ENCODE results near the gene SCN4A. TPM values are rescaled to one million over a fixed set of nuclear protein-coding genes. Genes with fewer than 3 reads are reported as not detected.

The SCN4A gene
- total RNA-seq, 2 experiments from 2014 or later, result 0.02 TPM; not detected in 1

DNA sequence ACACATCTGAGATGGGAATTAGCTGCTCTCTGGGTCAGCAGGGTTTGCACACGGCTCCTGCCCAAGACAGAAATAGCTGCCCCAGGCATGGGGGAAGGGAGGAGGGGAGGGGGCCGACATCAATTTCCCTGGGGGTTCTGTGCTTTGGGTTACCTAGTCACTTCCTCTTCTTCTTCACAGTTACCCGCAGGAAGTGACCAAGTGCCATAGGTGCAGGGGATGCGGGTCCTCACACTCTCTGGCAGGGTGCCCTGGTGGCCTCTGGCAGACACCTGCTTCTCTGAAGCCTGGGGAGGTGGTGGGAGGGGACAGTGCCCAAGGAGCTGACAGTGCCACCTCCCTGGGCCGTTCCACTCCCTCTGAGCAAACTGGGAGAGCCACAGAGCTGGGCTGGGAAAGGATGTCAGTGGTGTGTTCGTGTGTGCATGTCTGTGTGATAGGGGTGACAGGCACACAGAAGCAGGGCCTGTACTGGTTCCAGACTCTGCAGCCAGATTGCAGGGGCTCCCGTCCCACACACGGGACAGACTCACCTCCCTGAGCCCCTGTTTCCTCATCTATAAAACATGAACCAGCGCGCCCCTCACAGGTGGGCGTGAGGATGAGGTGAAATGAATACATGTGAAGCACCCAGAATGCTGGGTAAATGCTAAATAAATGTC, 18.2 kb downstream of the SCN4A start:
- peak; percentile 61 for DNase-seq
- H3K4me1 Mint-ChIP-seq, result peaks cover 20% of the 10 kb centered on the region
- H3K9me3 Mint-ChIP-seq (ENCODE audit: low read depth), result no peaks in the 10 kb centered on the region
- no peak overlapping the region for H3K4me3 Mint-ChIP-seq
- peak; percentile 64 for ATAC-seq
- CTCF ChIA-PET, result interaction anchor here (0.7 to 5.5 kb wide), 10 partner anchors 9 to 179 kb away, joined by 3 to 23 read pairs (median 4); partner anchors contain the start of gene GH1
- no peaks in the 10 kb centered on the region for H3K27me3 Mint-ChIP-seq
- no peaks in the 10 kb centered on the region for H3K36me3 Mint-ChIP-seq
- H3K27ac Mint-ChIP-seq, result peak overlapping the region; percentile 63

GRCh38 chr17:63950940-63951907, 21.5 kb downstream of the SCN4A start:
- ATAC-seq, result no peak
- DNase-seq, result peak; percentile 65
- no peak overlapping the region for H3K27ac Mint-ChIP-seq
- no peaks in the 10 kb centered on the region for H3K36me3 Mint-ChIP-seq
- no peak overlapping the region for H3K4me3 Mint-ChIP-seq
- CTCF ChIA-PET, result interaction anchor here (1.0 to 5.5 kb wide), 17 partner anchors 11 to 102 kb away, joined by 3 to 45 read pairs (median 6); partner anchors contain the start of genes CD79B, CSHL1 and GH1
- peaks cover 4% of the 10 kb centered on the region for H3K27me3 Mint-ChIP-seq
- H3K4me1 Mint-ChIP-seq, result peaks cover 31% of the 10 kb centered on the region
- no peaks in the 10 kb centered on the region for H3K9me3 Mint-ChIP-seq (ENCODE audit: low read depth)

GRCh38 chr17:63949576-63950250, 23.0 kb downstream of the SCN4A start:
- DNase-seq (no peak), ATAC-seq (no peak)
- H3K4me3 Mint-ChIP-seq, result no peak overlapping the region
- peaks cover 10% of the 10 kb centered on the region for H3K27me3 Mint-ChIP-seq
- H3K27ac Mint-ChIP-seq, result no peak overlapping the region
- H3K4me1 Mint-ChIP-seq, result peaks cover 35% of the 10 kb centered on the region
- CTCF ChIA-PET, result interaction anchor here (1.0 to 5.4 kb wide), 13 partner anchors 10 to 101 kb away, joined by 3 to 45 read pairs (median 6); partner anchors contain the start of genes CD79B, CSHL1 and GH1
- H3K9me3 Mint-ChIP-seq (ENCODE audit: low read depth), result no peaks in the 10 kb centered on the region
- H3K36me3 Mint-ChIP-seq, result no peaks in the 10 kb centered on the region

- Mint-ChIP-seq H3K27me3 (peaks cover 16% of the 10 kb centered on the region), H3K4me3 (no peak overlapping the region), H3K36me3 (no peaks in the 10 kb centered on the region), H3K9me3 (ENCODE audit: low read depth) (no peaks in the 10 kb centered on the region), H3K27ac (no peak overlapping the region), H3K4me1 (peaks cover 23% of the 10 kb centered on the region)
- CTCF ChIA-PET, result interaction anchor here (1.0 to 5.4 kb wide), 3 partner anchors 13 to 77 kb away, joined by 3 to 45 read pairs (median 16); partner anchors contain the start of gene GH1
- DNase-seq, result no peak
- no peak for ATAC-seq
Observed at GRCh38 chr17:63948521-63948920, 24.2 kb downstream of the SCN4A start.

DNA sequence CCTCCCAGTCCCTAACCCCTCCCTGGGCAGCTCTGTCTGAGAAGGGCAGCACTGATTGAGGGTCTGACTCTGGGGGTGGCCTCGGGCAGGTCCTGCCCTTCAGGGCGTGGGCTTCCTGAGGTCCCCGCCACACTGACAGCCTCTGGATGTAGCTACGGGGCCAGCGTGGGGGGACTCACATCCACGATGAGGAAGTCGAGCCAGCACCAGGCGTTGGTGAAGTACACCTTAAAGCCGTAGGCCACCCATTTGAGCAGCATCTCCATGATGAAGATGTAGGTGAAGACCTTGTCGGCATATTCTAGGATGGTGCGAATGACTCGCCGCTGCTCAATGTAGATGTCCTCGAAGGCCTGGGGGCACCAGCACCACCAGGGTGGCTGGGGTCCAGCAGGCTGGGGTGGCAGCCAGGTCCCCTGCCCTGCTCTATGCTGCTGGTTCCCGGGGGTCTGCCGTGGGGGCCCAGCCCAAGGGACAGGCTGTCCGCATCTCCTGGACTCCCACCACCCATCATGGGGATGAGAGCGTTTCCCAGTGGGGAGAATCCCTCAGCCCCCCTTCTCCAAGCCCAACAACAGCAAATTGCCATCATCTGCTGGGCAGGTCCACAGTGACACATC, 24.9 kb downstream of the SCN4A start:
- no peak for ATAC-seq
- no peak overlapping the region for H3K27ac Mint-ChIP-seq

GRCh38 chr17:63946440-63947363, 26.0 kb downstream of the SCN4A start:
- ATAC-seq, result peak; percentile 85
- Mint-ChIP-seq H3K4me3 (peak overlapping the region; percentile 39), H3K27me3 (peaks cover 21% of the 10 kb centered on the region), H3K36me3 (no peaks in the 10 kb centered on the region), H3K9me3 (ENCODE audit: low read depth) (no peaks in the 10 kb centered on the region), H3K4me1 (peaks cover 19% of the 10 kb centered on the region), H3K27ac (peak overlapping the region; percentile 62)
- CTCF ChIA-PET, result interaction anchor here (0.7 to 3.1 kb wide), 39 partner anchors 8 to 451 kb away, joined by 3 to 77 read pairs (median 7); partner anchors contain the start of genes CD79B, CSHL1, ERN1 and GH1
- DNase-seq, result peak; percentile 79

More for the DNA sequence above, 24.9 kb downstream of the SCN4A start:
- Mint-ChIP-seq H3K9me3 (ENCODE audit: low read depth) (no peaks in the 10 kb centered on the region), H3K4me1 (peaks cover 23% of the 10 kb centered on the region), H3K4me3 (no peak overlapping the region), H3K27me3 (peaks cover 18% of the 10 kb centered on the region), H3K36me3 (no peaks in the 10 kb centered on the region)
- no peak for DNase-seq
- CTCF ChIA-PET, result interaction anchor here (1.7 to 3.1 kb wide), 9 partner anchors 17 to 186 kb away, joined by 6 to 77 read pairs (median 22); partner anchors contain the start of genes CSHL1, GH1 and ICAM2

- peaks cover 24% of the 10 kb centered on the region for H3K27me3 Mint-ChIP-seq
- H3K4me1 Mint-ChIP-seq, result peaks cover 19% of the 10 kb centered on the region
- H3K4me3 Mint-ChIP-seq, result no peak overlapping the region
- DNase-seq (no peak), ATAC-seq (peak; percentile 24)
- H3K9me3 Mint-ChIP-seq (ENCODE audit: low read depth), result no peaks in the 10 kb centered on the region
- CTCF ChIA-PET, result interaction anchor here (0.7 to 3.1 kb wide), 39 partner anchors 9 to 452 kb away, joined by 3 to 77 read pairs (median 7); partner anchors contain the start of genes CD79B, CSHL1, ERN1 and GH1
- no peaks in the 10 kb centered on the region for H3K36me3 Mint-ChIP-seq
- H3K27ac Mint-ChIP-seq, result peak overlapping the region; percentile 62
Observed at GRCh38 chr17:63945784-63946439, 26.8 kb downstream of the SCN4A start.

DNA sequence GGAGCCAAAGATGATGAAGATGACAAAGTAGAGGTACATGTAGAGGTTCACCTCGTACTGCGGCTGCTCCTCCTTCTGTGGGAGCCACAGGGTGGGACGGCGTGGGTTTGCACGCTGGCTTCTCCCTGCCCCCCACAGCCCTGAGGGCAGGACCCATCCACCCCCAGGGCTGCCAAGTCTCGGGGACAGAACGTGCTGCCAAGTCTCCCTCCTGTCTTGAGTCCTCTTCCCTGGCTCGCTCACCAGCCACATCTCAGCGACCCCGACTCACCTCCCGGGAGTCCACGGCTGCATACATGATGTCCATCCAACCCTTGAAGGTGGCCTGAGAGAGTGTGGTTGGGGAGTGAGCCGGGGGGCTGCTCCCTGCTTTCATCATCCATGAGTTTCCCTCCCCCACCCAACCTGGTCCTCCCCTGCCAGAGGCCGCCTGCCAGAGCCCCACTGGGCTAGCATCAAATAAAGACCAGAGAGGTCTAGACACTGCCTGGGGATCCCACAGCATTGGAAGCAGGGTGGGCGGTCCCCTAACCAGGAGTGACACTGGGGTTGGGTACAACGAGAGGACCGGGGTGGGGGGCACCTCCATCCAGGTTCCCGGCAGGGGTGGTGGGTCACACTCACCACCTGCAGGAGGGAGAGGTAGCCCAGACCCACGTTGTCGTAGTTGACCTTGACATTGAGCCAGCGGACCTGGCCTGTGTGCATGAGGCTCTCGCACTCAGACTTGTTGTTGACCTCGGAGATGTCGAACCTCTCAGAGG, 27.8 kb downstream of the SCN4A start:
- Mint-ChIP-seq H3K27ac (no peak overlapping the region), H3K4me3 (no peak overlapping the region)

DNA sequence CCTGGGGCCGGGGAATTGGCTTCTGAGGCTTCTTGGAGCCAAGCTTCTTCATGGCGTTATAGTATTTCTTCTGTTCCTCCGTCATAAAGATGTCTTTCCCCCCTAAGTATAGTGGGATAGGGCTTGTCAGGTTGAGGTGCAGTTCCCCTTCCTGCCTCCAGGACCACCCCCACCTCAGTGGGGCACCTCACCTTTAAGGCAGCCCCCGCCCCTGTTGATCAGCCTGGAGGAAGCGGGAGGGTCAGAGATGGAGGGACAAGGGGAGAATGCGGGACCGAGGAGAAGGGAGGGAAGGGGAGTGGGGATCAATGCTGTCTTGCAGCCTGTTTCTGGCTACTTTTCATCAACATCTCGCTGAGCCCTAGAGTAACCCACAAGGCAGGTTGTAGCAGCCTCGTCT, 29.0 kb downstream of the SCN4A start:
- Mint-ChIP-seq H3K27me3 (peaks cover 24% of the 10 kb centered on the region), H3K36me3 (no peaks in the 10 kb centered on the region), H3K27ac (no peak overlapping the region), H3K9me3 (ENCODE audit: low read depth) (no peaks in the 10 kb centered on the region), H3K4me3 (no peak overlapping the region), H3K4me1 (peaks cover 22% of the 10 kb centered on the region)
- ATAC-seq (no peak), DNase-seq (no peak)
- CTCF ChIA-PET, result interaction anchor here (1.2 to 1.5 kb wide), 2 partner anchors 11 to 82 kb away, joined by 3 read pairs; no protein-coding TSS in a partner anchor

More for the DNA sequence above, 27.8 kb downstream of the SCN4A start:
- H3K4me1 Mint-ChIP-seq, result peaks cover 19% of the 10 kb centered on the region
- peaks cover 24% of the 10 kb centered on the region for H3K27me3 Mint-ChIP-seq
- DNase-seq, result no peak
- H3K9me3 Mint-ChIP-seq (ENCODE audit: low read depth), result no peaks in the 10 kb centered on the region
- ATAC-seq, result no peak
- CTCF ChIA-PET, result interaction anchor here (1.4 to 3.1 kb wide), 8 partner anchors 10 to 84 kb away, joined by 3 to 77 read pairs (median 16); partner anchors contain the start of genes CD79B and GH1
- H3K36me3 Mint-ChIP-seq, result no peaks in the 10 kb centered on the region

- H3K36me3 Mint-ChIP-seq, result no peaks in the 10 kb centered on the region
- peaks cover 24% of the 10 kb centered on the region for H3K4me1 Mint-ChIP-seq
- no peaks in the 10 kb centered on the region for H3K9me3 Mint-ChIP-seq (ENCODE audit: low read depth)
- ATAC-seq (no peak), DNase-seq (no peak)
- H3K4me3 Mint-ChIP-seq, result no peak overlapping the region
- H3K27ac Mint-ChIP-seq, result no peak overlapping the region
- H3K27me3 Mint-ChIP-seq, result peaks cover 20% of the 10 kb centered on the region
- CTCF ChIA-PET, result interaction anchor here (0.7 kb wide), 1 partner anchor 25 kb away, joined by 3 read pairs; no protein-coding TSS in a partner anchor
Observed at GRCh38 chr17:63942309-63942985, 30.3 kb downstream of the SCN4A start.
